ENCODE results near the gene RRP12.

The RRP12 gene

GRCh38 chr10:97358781-97359180, 42.4 kb downstream of the RRP12 start:
- H3K4me3 ChIP-seq (ENCODE audit: insufficient read depth in 1 of 2, low read depth in 1 of 2, low read length in 2 of 2) = no peak overlapping the region
- H2AFZ ChIP-seq (ENCODE audit: low read depth, low read length) = no peak overlapping the region
- WGBS = 93% methylated on average over 3 of the region's 3 CpGs
- no peaks in the 10 kb centered on the region for H3K27me3 ChIP-seq (ENCODE audit: control insufficient read depth in 1 of 2, insufficient read depth in 1 of 2, low read length in 2 of 2)
- H4K91ac ChIP-seq (ENCODE audit: low read length) = no peak overlapping the region
- no peak overlapping the region for H3K27ac ChIP-seq (ENCODE audit: low read length, poor library complexity, severe bottlenecking)
- no peak overlapping the region for H3K9ac ChIP-seq (ENCODE audit: low read length)
- H3K4me2 ChIP-seq (ENCODE audit: low read length, poor library complexity, severe bottlenecking) = no peak overlapping the region
- H3K23ac ChIP-seq (ENCODE audit: low read length in 2 of 2) = no peak overlapping the region
- no peak overlapping the region for H3K18ac ChIP-seq (ENCODE audit: low read depth in 1 of 2, low read length in 2 of 2)
- H3K4ac ChIP-seq (ENCODE audit: low read depth in 1 of 2, low read length in 2 of 2) = no peak overlapping the region
- H2BK15ac ChIP-seq (ENCODE audit: low read depth, poor library complexity, severe bottlenecking) = no peak overlapping the region
- no peak overlapping the region for H2BK5ac ChIP-seq (ENCODE audit: low read depth, low read length, poor library complexity, severe bottlenecking)
- no peak overlapping the region for H2BK12ac ChIP-seq (ENCODE audit: low read length in 2 of 2)
- DNase-seq = no peak
- no peak overlapping the region for H2BK120ac ChIP-seq (ENCODE audit: low read depth, low read length)
- H3K14ac ChIP-seq (ENCODE audit: low read length in 2 of 2) = no peak overlapping the region
- no peak overlapping the region for H4K8ac ChIP-seq (ENCODE audit: low read length)
- H2AK5ac ChIP-seq (ENCODE audit: low read length, severe bottlenecking) = no peak overlapping the region
- peaks cover 72 to 73% of the 10 kb centered on the region in 2 experiments for H3K36me3 ChIP-seq (ENCODE audit: control insufficient read depth in 1 of 2, insufficient read depth in 2 of 2, low read depth in 1 of 2, low read length in 2 of 2)
- H3K9me3 ChIP-seq (ENCODE audit: control insufficient read depth, low read length) = no peaks in the 10 kb centered on the region
- H3K79me1 ChIP-seq (replicated peaks; ENCODE audit: low read length, poor library complexity, severe bottlenecking) = no peaks in the 10 kb centered on the region
- H3K4me1 ChIP-seq (ENCODE audit: control insufficient read depth, insufficient read depth, low read depth, low read length) = no peaks in the 10 kb centered on the region

GRCh38 chr10:97358349-97358748, 42.8 kb downstream of the RRP12 start:
- Histone ChIP-seq H3K4me3 (ENCODE audit: insufficient read depth in 1 of 2, low read depth in 1 of 2, low read length in 2 of 2) (no peak overlapping the region), H3K27me3 (ENCODE audit: control insufficient read depth in 1 of 2, insufficient read depth in 1 of 2, low read length in 2 of 2) (no peaks in the 10 kb centered on the region), H3K4ac (ENCODE audit: low read depth in 1 of 2, low read length in 2 of 2) (no peak overlapping the region), H3K4me2 (ENCODE audit: low read length, poor library complexity, severe bottlenecking) (no peak overlapping the region), H2BK12ac (ENCODE audit: low read length in 2 of 2) (no peak overlapping the region), H3K18ac (ENCODE audit: low read depth in 1 of 2, low read length in 2 of 2) (no peak overlapping the region), H2AK5ac (ENCODE audit: low read length, severe bottlenecking) (no peak overlapping the region), H3K27ac (ENCODE audit: low read length, poor library complexity, severe bottlenecking) (no peak overlapping the region), H3K23ac (ENCODE audit: low read length in 2 of 2) (no peak overlapping the region), H2AFZ (ENCODE audit: low read depth, low read length) (no peak overlapping the region), H3K4me1 (ENCODE audit: control insufficient read depth, insufficient read depth, low read depth, low read length) (no peaks in the 10 kb centered on the region), H3K79me1 (replicated peaks; ENCODE audit: low read length, poor library complexity, severe bottlenecking) (peaks cover under 1% of the 10 kb centered on the region), H3K36me3 (ENCODE audit: control insufficient read depth in 1 of 2, insufficient read depth in 2 of 2, low read depth in 1 of 2, low read length in 2 of 2) (peaks cover 68 to 69% of the 10 kb centered on the region in 2 experiments), H2BK15ac (ENCODE audit: low read depth, poor library complexity, severe bottlenecking) (no peak overlapping the region), H3K9me3 (ENCODE audit: control insufficient read depth, low read length) (no peaks in the 10 kb centered on the region), H2BK5ac (ENCODE audit: low read depth, low read length, poor library complexity, severe bottlenecking) (no peak overlapping the region), H3K14ac (ENCODE audit: low read length in 2 of 2) (no peak overlapping the region), H3K9ac (ENCODE audit: low read length) (no peak overlapping the region), H2BK120ac (ENCODE audit: low read depth, low read length) (no peak overlapping the region), H4K91ac (ENCODE audit: low read length) (no peak overlapping the region), H4K8ac (ENCODE audit: low read length) (no peak overlapping the region)
- no peak for DNase-seq
- WGBS = 100% methylated on average over 4 of the region's 4 CpGs

- Histone ChIP-seq H3K4me1 (ENCODE audit: control insufficient read depth, insufficient read depth, low read depth, low read length) (no peaks in the 10 kb centered on the region), H3K9me3 (ENCODE audit: control insufficient read depth, low read length) (no peaks in the 10 kb centered on the region), H3K36me3 (ENCODE audit: control insufficient read depth in 1 of 2, insufficient read depth in 2 of 2, low read depth in 1 of 2, low read length in 2 of 2) (peaks cover 55 to 65% of the 10 kb centered on the region in 2 experiments), H3K79me1 (replicated peaks; ENCODE audit: low read length, poor library complexity, severe bottlenecking) (peaks cover 1% of the 10 kb centered on the region), H2AK5ac (ENCODE audit: low read length, severe bottlenecking) (no peak overlapping the region), H3K18ac (ENCODE audit: low read depth in 1 of 2, low read length in 2 of 2) (no peak overlapping the region), H4K8ac (ENCODE audit: low read length) (no peak overlapping the region), H2AFZ (ENCODE audit: low read depth, low read length) (no peak overlapping the region), H2BK5ac (ENCODE audit: low read depth, low read length, poor library complexity, severe bottlenecking) (no peak overlapping the region), H3K4me3 (ENCODE audit: insufficient read depth in 1 of 2, low read depth in 1 of 2, low read length in 2 of 2) (no peak overlapping the region), H3K4ac (ENCODE audit: low read depth in 1 of 2, low read length in 2 of 2) (no peak overlapping the region), H4K91ac (ENCODE audit: low read length) (no peak overlapping the region), H2BK12ac (ENCODE audit: low read length in 2 of 2) (no peak overlapping the region), H3K14ac (ENCODE audit: low read length in 2 of 2) (no peak overlapping the region), H3K23ac (ENCODE audit: low read length in 2 of 2) (no peak overlapping the region), H2BK15ac (ENCODE audit: low read depth, poor library complexity, severe bottlenecking) (no peak overlapping the region), H2BK120ac (ENCODE audit: low read depth, low read length) (no peak overlapping the region), H3K27ac (ENCODE audit: low read length, poor library complexity, severe bottlenecking) (no peak overlapping the region), H3K9ac (ENCODE audit: low read length) (no peak overlapping the region), H3K4me2 (ENCODE audit: low read length, poor library complexity, severe bottlenecking) (no peak overlapping the region), H3K27me3 (ENCODE audit: control insufficient read depth in 1 of 2, insufficient read depth in 1 of 2, low read length in 2 of 2) (no peaks in the 10 kb centered on the region)
- WGBS = 90% methylated on average over 7 of the region's 7 CpGs
- no peak for DNase-seq
Measured at GRCh38 chr10:97356918-97357317, 44.2 kb downstream of the RRP12 start.

- no peak overlapping the region for H2AFZ ChIP-seq (ENCODE audit: low read depth, low read length)
- H2BK5ac ChIP-seq (ENCODE audit: low read depth, low read length, poor library complexity, severe bottlenecking) = no peak overlapping the region
- no peak overlapping the region for H3K4me3 ChIP-seq (ENCODE audit: insufficient read depth in 1 of 2, low read depth in 1 of 2, low read length in 2 of 2)
- no peak overlapping the region for H3K9ac ChIP-seq (ENCODE audit: low read length)
- no peak overlapping the region for H3K14ac ChIP-seq (ENCODE audit: low read length in 2 of 2)
- H4K8ac ChIP-seq (ENCODE audit: low read length) = no peak overlapping the region
- H3K36me3 ChIP-seq (ENCODE audit: control insufficient read depth in 1 of 2, insufficient read depth in 2 of 2, low read depth in 1 of 2, low read length in 2 of 2) = peaks cover 55 to 68% of the 10 kb centered on the region in 2 experiments
- no peak for DNase-seq
- H3K4me1 ChIP-seq (ENCODE audit: control insufficient read depth, insufficient read depth, low read depth, low read length) = no peaks in the 10 kb centered on the region
- H2BK12ac ChIP-seq (ENCODE audit: low read length in 2 of 2) = no peak overlapping the region
- H3K18ac ChIP-seq (ENCODE audit: low read depth in 1 of 2, low read length in 2 of 2) = no peak overlapping the region
- no peak overlapping the region for H2BK120ac ChIP-seq (ENCODE audit: low read depth, low read length)
- no peak overlapping the region for H3K23ac ChIP-seq (ENCODE audit: low read length in 2 of 2)
- H2AK5ac ChIP-seq (ENCODE audit: low read length, severe bottlenecking) = no peak overlapping the region
- no peak overlapping the region for H2BK15ac ChIP-seq (ENCODE audit: low read depth, poor library complexity, severe bottlenecking)
- no peaks in the 10 kb centered on the region for H3K27me3 ChIP-seq (ENCODE audit: control insufficient read depth in 1 of 2, insufficient read depth in 1 of 2, low read length in 2 of 2)
- no peak overlapping the region for H4K91ac ChIP-seq (ENCODE audit: low read length)
- 91% methylated on average over 6 of the region's 6 CpGs for WGBS
- no peak overlapping the region for H3K27ac ChIP-seq (ENCODE audit: low read length, poor library complexity, severe bottlenecking)
- no peak overlapping the region for H3K4ac ChIP-seq (ENCODE audit: low read depth in 1 of 2, low read length in 2 of 2)
- peaks cover 1% of the 10 kb centered on the region for H3K79me1 ChIP-seq (replicated peaks; ENCODE audit: low read length, poor library complexity, severe bottlenecking)
- H3K9me3 ChIP-seq (ENCODE audit: control insufficient read depth, low read length) = no peaks in the 10 kb centered on the region
- no peak overlapping the region for H3K4me2 ChIP-seq (ENCODE audit: low read length, poor library complexity, severe bottlenecking)
Measured at GRCh38 chr10:97356318-97356914, 44.7 kb downstream of the RRP12 start.

Measured in mesenchymal stem cell (in vitro differentiated cells and primary cell).